AG04449 (cell line): ENCODE measurements around the gene CHCHD4.

Experiments
- CTCF ChIA-PET: fragments of 350-600 bp; formaldehyde crosslinking; extraction: SDS; loops from one replicate; lab custom pipeline; 2021; ENCODE audit warnings: antibody characterized with exemption; lab: Yijun Ruan, JAX
- POLR2A ChIA-PET: fragments of 400-600, 350-600 bp; formaldehyde crosslinking; extraction: SDS; loops from one replicate; lab custom pipeline; 2020; ENCODE audit warnings: antibody characterized with exemption, inconsistent platforms; lab: Yijun Ruan, JAX
- DNase-seq: peaks from one replicate; pipeline ENCODE4 v3.0.0-alpha.2; 2010; ENCODE audit warnings: low read depth, low spot score
- H3K4me3 ChIP-seq: 2 replicates; pipeline ENCODE4 v1.5.1; 2011; ENCODE audit warnings: low read depth, mild to moderate bottlenecking, control low read depth, low read length
- CTCF ChIP-seq: IDR thresholded peaks from one replicate; pipeline ENCODE4 v1.5.1; 2011; ENCODE audit warnings: mild to moderate bottlenecking, moderate library complexity, low read length, control low read depth, inconsistent platforms; ENCODE audit not compliant: insufficient read depth; ENCODE audit errors: missing control alignments

Gene CHCHD4

DNA sequence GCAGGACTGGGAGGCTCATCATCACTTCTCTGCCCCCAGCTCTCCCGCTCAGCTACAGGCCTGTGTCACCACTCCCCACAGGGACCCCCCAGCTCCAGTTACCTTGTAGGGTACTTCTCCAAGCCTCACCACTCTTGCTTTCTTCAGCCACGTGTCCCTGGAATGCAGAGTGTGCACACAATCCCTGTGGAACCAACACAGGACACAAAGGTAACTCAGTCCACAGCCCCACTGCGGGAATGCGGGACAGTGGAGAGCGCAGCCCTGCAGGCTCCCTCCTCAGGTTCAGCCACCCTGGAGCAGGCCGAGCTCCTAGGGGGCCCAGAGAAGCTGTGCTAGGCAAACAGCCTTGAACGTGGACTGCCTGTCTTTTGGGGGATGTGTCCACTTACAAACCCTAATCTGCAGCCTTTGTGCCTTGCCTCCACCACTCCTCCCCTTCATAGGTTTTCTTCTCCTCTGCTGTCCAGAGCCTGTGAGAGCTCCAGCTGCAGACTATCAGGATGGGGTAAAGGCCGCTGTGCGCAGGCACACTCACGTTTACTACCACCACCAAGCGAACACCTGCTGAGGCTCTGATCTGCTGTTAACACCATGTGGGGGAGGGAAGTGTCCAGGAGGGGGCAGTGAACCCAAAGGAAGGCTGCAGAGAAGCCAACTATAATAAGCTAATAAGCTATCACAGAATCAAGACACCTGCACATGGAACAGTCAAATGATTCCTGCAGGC, 27.7 kb upstream of the CHCHD4 start:
- CTCF ChIA-PET, result interaction anchor here (0.9 to 1.3 kb wide), 3 partner anchors 9 to 256 kb away, joined by 4 to 5 read pairs (median 5); no protein-coding TSS in a partner anchor
- TF ChIP-seq CTCF, result peak; percentile 25
- no peak overlapping the region for H3K4me3 ChIP-seq
- POLR2A ChIA-PET, result no interaction called here
- no peak for DNase-seq

- POLR2A ChIA-PET, result no interaction called here
- no peak for TF ChIP-seq CTCF
- H3K4me3 ChIP-seq, result no peak overlapping the region
- DNase-seq, result no peak
- CTCF ChIA-PET, result interaction anchor here (0.8 kb wide), 1 partner anchor 15 kb away, joined by 3 read pairs; no protein-coding TSS in a partner anchor
Measured at GRCh38 chr3:14151471-14152083, 26.9 kb upstream of the CHCHD4 start.

DNA sequence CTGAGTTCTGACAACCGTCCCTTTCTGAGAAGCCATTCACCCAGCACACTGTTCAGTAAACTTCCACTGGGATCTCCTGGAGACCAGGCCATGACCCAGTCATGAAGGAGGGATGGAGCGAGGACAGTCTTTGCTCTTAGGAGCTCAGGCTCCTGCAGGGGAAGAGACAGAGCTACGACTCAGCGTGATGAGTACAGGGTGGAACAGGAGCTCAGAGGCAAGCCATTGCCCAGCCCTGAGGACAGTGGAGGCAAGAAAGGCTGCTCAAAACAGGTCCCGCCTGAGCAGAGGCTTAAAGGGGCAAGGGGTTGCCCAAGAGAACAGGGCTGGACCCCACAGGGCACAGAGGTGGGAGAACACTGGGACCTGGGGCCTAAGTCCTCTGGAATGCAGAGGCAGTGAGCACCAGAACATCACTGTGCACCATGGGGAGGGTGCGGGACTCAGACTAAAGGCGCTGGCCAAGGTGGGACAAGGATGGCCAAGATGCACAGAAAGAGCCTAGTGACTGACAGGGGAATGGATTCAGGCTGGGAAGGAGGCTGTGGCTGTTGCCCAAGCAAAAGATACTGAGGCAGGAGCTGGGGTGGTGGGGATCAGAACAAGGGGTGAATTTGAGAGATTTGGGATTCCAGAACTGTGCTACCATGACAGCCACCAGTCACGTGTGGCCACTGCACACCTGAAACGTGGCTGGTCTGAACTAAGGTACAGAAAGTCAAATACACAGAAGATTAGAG, 26.0 kb upstream of the CHCHD4 start:
- POLR2A ChIA-PET, result no interaction called here
- DNase-seq, result no peak
- H3K4me3 ChIP-seq, result no peak overlapping the region
- no peak for TF ChIP-seq CTCF
- CTCF ChIA-PET, result interaction anchor here (0.8 to 1.0 kb wide), 3 partner anchors 10 to 111 kb away, joined by 3 read pairs; no protein-coding TSS in a partner anchor

GRCh38 chr3:14150078-14150477, 25.4 kb upstream of the CHCHD4 start:
- TF ChIP-seq CTCF, result no peak
- ChIA-PET CTCF (interaction anchor here (0.8 to 1.0 kb wide), 2 partner anchors 11 to 112 kb away, joined by 3 read pairs; no protein-coding TSS in a partner anchor), POLR2A (no interaction called here)
- no peak for DNase-seq
- H3K4me3 ChIP-seq, result no peak overlapping the region

DNA sequence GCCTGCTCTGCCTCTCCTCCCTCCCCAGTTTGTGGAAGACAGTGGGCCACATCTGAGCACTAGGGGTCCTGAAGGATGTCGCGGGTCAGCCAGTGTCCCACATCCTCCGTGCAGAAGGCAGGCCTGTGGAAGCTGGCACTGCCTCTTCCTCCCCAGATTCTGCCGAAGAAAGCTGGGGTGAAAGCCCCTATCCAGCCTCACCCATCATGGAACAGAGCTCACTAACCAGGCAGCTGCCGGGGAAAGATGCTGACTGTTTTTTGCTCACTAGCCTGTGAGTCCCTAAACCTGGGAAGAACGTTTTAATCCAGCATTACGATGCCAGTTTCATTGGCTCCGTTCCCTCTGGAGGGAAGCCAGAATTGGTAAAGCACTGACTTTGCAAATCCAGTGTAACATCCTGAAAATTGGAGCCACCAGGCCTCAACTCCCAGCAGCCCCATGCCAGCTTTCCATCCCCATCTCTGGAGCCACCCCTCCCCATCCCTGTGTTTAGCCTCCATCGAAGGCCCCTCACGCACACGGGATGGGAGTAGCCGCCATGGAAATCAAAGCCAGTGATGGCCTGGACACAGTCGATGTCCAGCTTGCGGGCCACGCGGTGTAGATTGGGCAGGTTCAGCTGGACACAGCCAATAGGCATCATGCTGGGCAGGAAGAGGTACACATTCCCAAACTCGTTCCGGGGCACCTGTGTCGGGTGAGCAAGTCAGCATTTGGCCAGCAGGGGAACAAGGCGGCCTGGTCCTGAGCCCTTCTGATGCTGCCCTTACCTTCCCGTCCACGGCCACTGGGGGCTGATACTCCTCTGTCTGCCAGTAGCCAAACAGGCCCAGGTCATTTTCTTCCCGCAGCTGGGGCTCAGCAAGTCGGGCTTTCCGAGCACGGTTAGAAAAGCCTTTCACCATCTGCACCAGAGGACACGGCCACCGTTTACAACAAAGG, 23.6 kb upstream of the CHCHD4 start:
- CTCF ChIA-PET, result interaction anchor here (0.9 kb wide), 1 partner anchor 252 kb away, joined by 3 read pairs; no protein-coding TSS in a partner anchor
- peak; percentile 21 for TF ChIP-seq CTCF
- POLR2A ChIA-PET, result no interaction called here
- no peak overlapping the region for H3K4me3 ChIP-seq
- DNase-seq, result no peak
